HepG2 (cell line): ENCODE measurements around the gene PIAS3. TPM values are rescaled to one million over a fixed set of nuclear protein-coding genes. Genes with fewer than 3 reads are reported as not detected.

Experiments
- ARID2 ChIP-seq: sonication (generic); formaldehyde crosslinking; IDR thresholded peaks from 2 replicates; pipeline ENCODE4 v1.8.1; 2022; ENCODE audit warnings: mild to moderate bottlenecking, missing genetic modification reagents, borderline replicate concordance
- ARNTL ChIP-seq: sonication (generic); formaldehyde crosslinking; IDR thresholded peaks from 2 replicates; pipeline ENCODE4 v1.4.0; 2020; ENCODE audit warnings: mild to moderate bottlenecking, missing genetic modification reagents
- ELF4 ChIP-seq: sonication (generic); formaldehyde crosslinking; IDR thresholded peaks from 2 replicates; pipeline ENCODE4 v1.5.0; 2020; ENCODE audit warnings: missing genetic modification reagents, mild to moderate bottlenecking, moderate library complexity, borderline replicate concordance
- FOXM1 ChIP-seq: sonication (generic); formaldehyde crosslinking; IDR thresholded peaks from 2 replicates; pipeline ENCODE4 v1.5.0; 2020; ENCODE audit warnings: missing genetic modification reagents
- GPN1 ChIP-seq: sonication (generic); formaldehyde crosslinking; IDR thresholded peaks from 2 replicates; pipeline ENCODE4 v1.5.1; 2020; ENCODE audit warnings: missing genetic modification reagents, borderline replicate concordance
- HDAC2 ChIP-seq: sonication (generic); formaldehyde crosslinking; IDR thresholded peaks from 2 replicates; pipeline ENCODE4 v1.4.0; 2020; ENCODE audit warnings: missing genetic modification reagents
- HMG20A ChIP-seq: IDR thresholded peaks from 2 replicates; pipeline ENCODE4 v1.6.1; 2016; ENCODE audit warnings: borderline replicate concordance
- MTF1 ChIP-seq: sonication (generic); formaldehyde crosslinking; IDR thresholded peaks from 2 replicates; pipeline ENCODE4 v1.5.0; 2020; ENCODE audit warnings: missing genetic modification reagents
- NFE2L1 ChIP-seq: sonication (generic); formaldehyde crosslinking; IDR thresholded peaks from 2 replicates; pipeline ENCODE4 v1.4.0; 2020; ENCODE audit warnings: missing genetic modification reagents, mild to moderate bottlenecking, borderline replicate concordance
- NFIC ChIP-seq: IDR thresholded peaks from 2 replicates; pipeline ENCODE4 v1.6.1; 2012; ENCODE audit warnings: mild to moderate bottlenecking, low read length, inconsistent platforms
- PRPF4 ChIP-seq: fragments of 200-400 bp; formaldehyde crosslinking; IDR thresholded peaks from 2 replicates; pipeline ENCODE4 v1.6.1; 2016; ENCODE audit warnings: low read length, low read depth; ENCODE audit not compliant: poor library complexity, severe bottlenecking
- SIN3A ChIP-seq: IDR thresholded peaks from 2 replicates; pipeline ENCODE4 v1.6.1; 2011; ENCODE audit warnings: low read depth, mild to moderate bottlenecking, control low read depth, low read length, borderline replicate concordance
- SP4 ChIP-seq: sonication (generic); formaldehyde crosslinking; IDR thresholded peaks from 2 replicates; pipeline ENCODE4 v1.8.1; 2023; ENCODE audit warnings: mild to moderate bottlenecking, missing genetic modification reagents
- TAF1 ChIP-seq: sonication (generic); formaldehyde crosslinking; IDR thresholded peaks from 2 replicates; pipeline ENCODE4 v1.4.0; 2020; ENCODE audit warnings: missing genetic modification reagents
- TBP ChIP-seq: sonication (generic); formaldehyde crosslinking; IDR thresholded peaks from 2 replicates; pipeline ENCODE4 v1.5.0; 2020; ENCODE audit warnings: missing genetic modification reagents
- TP53 ChIP-seq: sonication (generic); formaldehyde crosslinking; conservative IDR thresholded peaks from 2 replicates; pipeline ENCODE4 v1.4.0; 2020; ENCODE audit warnings: missing genetic modification reagents
- ZNF619 ChIP-seq: sonication (generic); formaldehyde crosslinking; IDR thresholded peaks from 2 replicates; pipeline ENCODE4 v1.4.0; 2020; ENCODE audit warnings: mild to moderate bottlenecking, missing genetic modification reagents
- ZNF761 ChIP-seq: sonication (generic); formaldehyde crosslinking; conservative IDR thresholded peaks from 2 replicates; pipeline ENCODE4 v1.4.0; 2020; ENCODE audit warnings: mild to moderate bottlenecking, missing genetic modification reagents
- ZNF83 ChIP-seq: sonication (generic); formaldehyde crosslinking; IDR thresholded peaks from 2 replicates; pipeline ENCODE4 v1.4.0; 2020; ENCODE audit warnings: missing genetic modification reagents, mild to moderate bottlenecking, borderline replicate concordance
- polyA plus RNA-seq, 8 experiments: library from polyadenylated mRNA; depleted of rRNA in 3 of 8; stranded (reverse) in 7 of 8; unstranded in 1 of 8; fragments of >200 nt; fragmentation: Illumina TruSeq in 4 of 8; extraction: Trizol in 4 of 8; gene quantifications; 2 replicates each; pipeline versions ENCODE4 v1.2.1 to v1.2.3, GENCODE V29; 2011 to 2016; ENCODE audit warnings: low read depth in 4 of 8, missing spikeins in 1 of 8, mixed read lengths in 1 of 8; ENCODE audit not compliant: insufficient read depth in 1 of 8
- total RNA-seq, 5 experiments: library from RNA; depleted of rRNA; stranded (reverse); fragments of >200 nt; fragmentation: Illumina TruSeq; extraction: Trizol; gene quantifications; 2 replicates each; pipeline ENCODE4 v1.2.3, GENCODE V29; 2016; ENCODE audit warnings: low read depth in 1 of 5
- TF ChIP-seq, protein P1 (sequence below): sonication (generic); formaldehyde crosslinking; IDR thresholded peaks from 2 replicates; pipeline ENCODE4 v1.4.0; 2020; ENCODE audit warnings: missing genetic modification reagents, borderline replicate concordance
- TF ChIP-seq, protein P2 (sequence below): sonication (generic); formaldehyde crosslinking; IDR thresholded peaks from 2 replicates; pipeline ENCODE4 v1.4.0; 2020; ENCODE audit warnings: missing genetic modification reagents, borderline replicate concordance
- TF ChIP-seq, protein P3 (sequence below): sonication (generic); formaldehyde crosslinking; IDR thresholded peaks from 2 replicates; pipeline ENCODE4 v1.4.0; 2020; ENCODE audit warnings: missing genetic modification reagents

Gene PIAS3
- total and polyA plus RNA-seq, 2 of the 13 experiments (the other 11 are each of a cell fraction or from before 2014, with no cell fraction given) = 3.7 to 8.0 TPM

- TF ChIP-seq SIN3A (no peak; the same call in 1 of the 2 replicates), ZNF761 (CRISPR knock-in tag) (peak; percentile 80; the same call in 1 of the 2 replicates), NFIC (no peak), ARID2 (CRISPR knock-in tag) (no peak), MTF1 (CRISPR knock-in tag) (no peak), TP53 (no peak), ELF4 (peak; percentile 56; the same call in 1 of the 2 replicates), TAF1 (CRISPR knock-in tag) (peak; percentile 93), HDAC2 (CRISPR knock-in tag) (peak; percentile 45; the same call in 1 of the 2 replicates), TBP (CRISPR knock-in tag) (no peak), GPN1 (0 out of 2 replicates have a peak, but pooled peaks have one; percentile 25), HMG20A (CRISPR knock-in tag) (no peak), ZNF83 (CRISPR knock-in tag) (peak; percentile 75; the same call in 1 of the 2 replicates), PRPF4 (no peak), NFE2L1 (CRISPR knock-in tag) (no peak), ARNTL (CRISPR knock-in tag) (peak; percentile 53; the same call in 1 of the 2 replicates), ZNF619 (CRISPR knock-in tag) (no peak), SP4 (CRISPR knock-in tag) (peak; percentile 65; the same call in 1 of the 2 replicates), FOXM1 (CRISPR knock-in tag) (no peak)
- TF ChIP-seq, protein P1, sequence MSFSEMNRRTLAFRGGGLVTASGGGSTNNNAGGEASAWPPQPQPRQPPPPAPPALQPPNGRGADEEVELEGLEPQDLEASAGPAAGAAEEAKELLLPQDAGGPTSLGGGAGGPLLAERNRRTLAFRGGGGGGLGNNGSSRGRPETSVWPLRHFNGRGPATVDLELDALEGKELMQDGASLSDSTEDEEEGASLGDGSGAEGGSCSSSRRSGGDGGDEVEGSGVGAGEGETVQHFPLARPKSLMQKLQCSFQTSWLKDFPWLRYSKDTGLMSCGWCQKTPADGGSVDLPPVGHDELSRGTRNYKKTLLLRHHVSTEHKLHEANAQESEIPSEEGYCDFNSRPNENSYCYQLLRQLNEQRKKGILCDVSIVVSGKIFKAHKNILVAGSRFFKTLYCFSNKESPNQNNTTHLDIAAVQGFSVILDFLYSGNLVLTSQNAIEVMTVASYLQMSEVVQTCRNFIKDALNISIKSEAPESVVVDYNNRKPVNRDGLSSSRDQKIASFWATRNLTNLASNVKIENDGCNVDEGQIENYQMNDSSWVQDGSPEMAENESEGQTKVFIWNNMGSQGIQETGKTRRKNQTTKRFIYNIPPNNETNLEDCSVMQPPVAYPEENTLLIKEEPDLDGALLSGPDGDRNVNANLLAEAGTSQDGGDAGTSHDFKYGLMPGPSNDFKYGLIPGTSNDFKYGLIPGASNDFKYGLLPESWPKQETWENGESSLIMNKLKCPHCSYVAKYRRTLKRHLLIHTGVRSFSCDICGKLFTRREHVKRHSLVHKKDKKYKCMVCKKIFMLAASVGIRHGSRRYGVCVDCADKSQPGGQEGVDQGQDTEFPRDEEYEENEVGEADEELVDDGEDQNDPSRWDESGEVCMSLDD (CRISPR knock-in tag) = no peak
- TF ChIP-seq, protein P2, sequence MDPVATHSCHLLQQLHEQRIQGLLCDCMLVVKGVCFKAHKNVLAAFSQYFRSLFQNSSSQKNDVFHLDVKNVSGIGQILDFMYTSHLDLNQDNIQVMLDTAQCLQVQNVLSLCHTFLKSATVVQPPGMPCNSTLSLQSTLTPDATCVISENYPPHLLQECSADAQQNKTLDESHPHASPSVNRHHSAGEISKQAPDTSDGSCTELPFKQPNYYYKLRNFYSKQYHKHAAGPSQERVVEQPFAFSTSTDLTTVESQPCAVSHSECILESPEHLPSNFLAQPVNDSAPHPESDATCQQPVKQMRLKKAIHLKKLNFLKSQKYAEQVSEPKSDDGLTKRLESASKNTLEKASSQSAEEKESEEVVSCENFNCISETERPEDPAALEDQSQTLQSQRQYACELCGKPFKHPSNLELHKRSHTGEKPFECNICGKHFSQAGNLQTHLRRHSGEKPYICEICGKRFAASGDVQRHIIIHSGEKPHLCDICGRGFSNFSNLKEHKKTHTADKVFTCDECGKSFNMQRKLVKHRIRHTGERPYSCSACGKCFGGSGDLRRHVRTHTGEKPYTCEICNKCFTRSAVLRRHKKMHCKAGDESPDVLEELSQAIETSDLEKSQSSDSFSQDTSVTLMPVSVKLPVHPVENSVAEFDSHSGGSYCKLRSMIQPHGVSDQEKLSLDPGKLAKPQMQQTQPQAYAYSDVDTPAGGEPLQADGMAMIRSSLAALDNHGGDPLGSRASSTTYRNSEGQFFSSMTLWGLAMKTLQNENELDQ (CRISPR knock-in tag) = no peak
- TF ChIP-seq, protein P3, sequence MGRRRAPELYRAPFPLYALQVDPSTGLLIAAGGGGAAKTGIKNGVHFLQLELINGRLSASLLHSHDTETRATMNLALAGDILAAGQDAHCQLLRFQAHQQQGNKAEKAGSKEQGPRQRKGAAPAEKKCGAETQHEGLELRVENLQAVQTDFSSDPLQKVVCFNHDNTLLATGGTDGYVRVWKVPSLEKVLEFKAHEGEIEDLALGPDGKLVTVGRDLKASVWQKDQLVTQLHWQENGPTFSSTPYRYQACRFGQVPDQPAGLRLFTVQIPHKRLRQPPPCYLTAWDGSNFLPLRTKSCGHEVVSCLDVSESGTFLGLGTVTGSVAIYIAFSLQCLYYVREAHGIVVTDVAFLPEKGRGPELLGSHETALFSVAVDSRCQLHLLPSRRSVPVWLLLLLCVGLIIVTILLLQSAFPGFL (CRISPR knock-in tag) = no peak
These were observed 35.0 kb downstream of the PIAS3 start, which contains the start of the genes POLR3C and RNF115 (continued) for GRCh38 chr1:145823565-145824498.
